ENCODE measurements around the gene KLHDC7A. TPM values are rescaled to one million over a fixed set of nuclear protein-coding genes. Genes with fewer than 3 reads are reported as not detected.

The KLHDC7A gene
- total RNA-seq, 2 experiments from 2014 or later = 0.91 to 2.6 TPM

DNA sequence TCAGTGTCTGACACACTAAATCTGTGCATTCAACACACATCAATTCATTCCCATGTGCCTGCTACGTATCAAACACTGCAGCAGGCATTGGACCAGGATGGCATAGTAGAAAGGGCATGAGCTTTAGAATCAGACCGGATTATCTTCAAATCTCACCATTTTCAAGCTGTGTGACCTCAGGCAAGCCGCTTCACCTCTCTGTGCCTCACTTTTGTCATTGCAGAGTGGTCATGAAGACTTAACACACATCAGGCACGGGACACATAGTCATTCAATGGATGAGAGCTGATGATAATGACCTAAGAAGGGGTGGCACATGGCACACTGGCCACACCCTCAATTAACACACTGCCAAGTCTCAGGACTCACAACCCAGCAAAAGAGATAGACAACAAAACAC is 46.8 kb downstream of the KLHDC7A start:
- Histone ChIP-seq H3K9me3 (ENCODE audit: low read length) (no peaks in the 10 kb centered on the region), H3K4me1 (ENCODE audit: insufficient read depth, low read length, poor library complexity, severe bottlenecking) (peaks cover 14% of the 10 kb centered on the region), H3K36me3 (ENCODE audit: insufficient read depth, low read length) (no peaks in the 10 kb centered on the region), H3K79me2 (ENCODE audit: insufficient read depth, low read depth, low read length) (no peaks in the 10 kb centered on the region), H3K4me2 (ENCODE audit: low read length) (no peak overlapping the region), H3K9me2 (ENCODE audit: insufficient read depth, low read length) (no peaks in the 10 kb centered on the region), H4K20me1 (ENCODE audit: insufficient read depth, low read length) (no peaks in the 10 kb centered on the region), H3K27ac (ENCODE audit: low read depth, low read length, poor library complexity, severe bottlenecking) (no peak overlapping the region), H3K4me3 (ENCODE audit: low read depth, low read length, poor library complexity, severe bottlenecking) (no peak overlapping the region), H2AFZ (ENCODE audit: low read length) (no peak overlapping the region)
- CTCF ChIA-PET (ENCODE audit: unreplicated experiment) = no interaction called here
- intact Hi-C loops (cut with micrococcal nuclease; ENCODE audit: unreplicated experiment) = no loop called here
- POLR2A ChIA-PET = no interaction called here
- DNase-seq (ENCODE audit: low spot score) = no peak
- TF ChIP-seq, protein P1, sequence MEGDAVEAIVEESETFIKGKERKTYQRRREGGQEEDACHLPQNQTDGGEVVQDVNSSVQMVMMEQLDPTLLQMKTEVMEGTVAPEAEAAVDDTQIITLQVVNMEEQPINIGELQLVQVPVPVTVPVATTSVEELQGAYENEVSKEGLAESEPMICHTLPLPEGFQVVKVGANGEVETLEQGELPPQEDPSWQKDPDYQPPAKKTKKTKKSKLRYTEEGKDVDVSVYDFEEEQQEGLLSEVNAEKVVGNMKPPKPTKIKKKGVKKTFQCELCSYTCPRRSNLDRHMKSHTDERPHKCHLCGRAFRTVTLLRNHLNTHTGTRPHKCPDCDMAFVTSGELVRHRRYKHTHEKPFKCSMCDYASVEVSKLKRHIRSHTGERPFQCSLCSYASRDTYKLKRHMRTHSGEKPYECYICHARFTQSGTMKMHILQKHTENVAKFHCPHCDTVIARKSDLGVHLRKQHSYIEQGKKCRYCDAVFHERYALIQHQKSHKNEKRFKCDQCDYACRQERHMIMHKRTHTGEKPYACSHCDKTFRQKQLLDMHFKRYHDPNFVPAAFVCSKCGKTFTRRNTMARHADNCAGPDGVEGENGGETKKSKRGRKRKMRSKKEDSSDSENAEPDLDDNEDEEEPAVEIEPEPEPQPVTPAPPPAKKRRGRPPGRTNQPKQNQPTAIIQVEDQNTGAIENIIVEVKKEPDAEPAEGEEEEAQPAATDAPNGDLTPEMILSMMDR (conservative IDR thresholded peaks at IDR 0.05; ENCODE audit: low read length) = no peak
- TF ChIP-seq EZH2phosphoT487 (IDR thresholded peaks at IDR 0.05; ENCODE audit: borderline replicate concordance, low read depth, low read length) = no peak
- BruUV-seq (replicated peaks) = no TSS peak

DNA sequence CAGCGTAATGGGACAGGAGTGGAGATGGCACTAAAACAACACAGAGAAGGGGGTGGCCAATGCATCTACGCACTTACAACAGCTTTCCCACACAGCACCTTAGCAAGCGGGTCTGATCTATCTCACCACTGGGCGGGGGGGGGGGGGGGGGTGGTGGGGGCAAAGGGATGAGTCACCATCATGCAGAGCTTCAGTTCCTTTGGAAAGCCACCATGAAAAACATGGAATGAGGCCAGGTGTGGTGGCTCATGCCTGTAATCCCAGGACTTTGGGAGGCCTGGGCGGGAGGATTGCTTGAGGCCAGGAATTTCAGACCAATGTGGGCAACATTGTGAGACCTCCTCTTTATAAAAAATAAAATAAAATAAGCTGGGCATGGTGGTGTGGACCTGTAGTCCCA is 47.2 kb downstream of the KLHDC7A start:
- no peak overlapping the region for H3K4me2 ChIP-seq (ENCODE audit: low read length)
- CTCF ChIA-PET (ENCODE audit: unreplicated experiment) = no interaction called here
- intact Hi-C loops (cut with micrococcal nuclease; ENCODE audit: unreplicated experiment) = no loop called here

DNA sequence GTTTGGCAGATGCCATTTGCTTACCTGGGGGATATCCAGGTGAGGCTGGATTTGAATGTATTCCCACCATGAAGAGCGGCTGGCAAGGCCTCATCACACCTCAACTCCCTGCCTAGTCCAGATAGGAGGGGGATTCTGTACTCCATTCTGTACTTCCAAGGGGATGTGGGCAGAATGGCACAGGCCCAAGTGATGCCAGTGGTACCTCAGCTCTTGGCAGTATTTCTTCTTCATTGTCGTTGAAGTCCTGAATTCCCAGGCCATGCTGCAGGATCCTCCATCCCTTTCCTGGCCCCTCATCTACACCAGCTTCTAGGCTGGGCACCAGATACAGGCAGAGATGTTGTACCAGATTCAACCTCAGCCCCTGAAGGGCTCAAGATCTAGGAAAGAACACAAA is 47.9 kb downstream of the KLHDC7A start:
- POLR2A ChIA-PET = interaction anchor here (0.7 to 1.2 kb wide), 2 partner anchors 11 to 44 kb away, joined by 3 to 4 read pairs; no protein-coding TSS in a partner anchor

More for the DNA sequence above, 47.2 kb downstream of the KLHDC7A start:
- H3K9me3 ChIP-seq (ENCODE audit: low read length) = no peaks in the 10 kb centered on the region
- no peaks in the 10 kb centered on the region for H4K20me1 ChIP-seq (ENCODE audit: insufficient read depth, low read length)
- TF ChIP-seq, protein P1 (conservative IDR thresholded peaks at IDR 0.05; ENCODE audit: low read length) = no peak
- no peak for TF ChIP-seq EZH2phosphoT487 (IDR thresholded peaks at IDR 0.05; ENCODE audit: borderline replicate concordance, low read depth, low read length)
- POLR2A ChIA-PET = interaction anchor here (0.7 kb wide), 1 partner anchor 11 kb away, joined by 3 read pairs; no protein-coding TSS in a partner anchor
- H2AFZ ChIP-seq (ENCODE audit: low read length) = no peak overlapping the region
- BruUV-seq (replicated peaks) = no TSS peak
- no peak overlapping the region for H3K4me3 ChIP-seq (ENCODE audit: low read depth, low read length, poor library complexity, severe bottlenecking)
- no peak for DNase-seq (ENCODE audit: low spot score)
- H3K36me3 ChIP-seq (ENCODE audit: insufficient read depth, low read length) = no peaks in the 10 kb centered on the region
- H3K9me2 ChIP-seq (ENCODE audit: insufficient read depth, low read length) = no peaks in the 10 kb centered on the region
- H3K27ac ChIP-seq (ENCODE audit: low read depth, low read length, poor library complexity, severe bottlenecking) = no peak overlapping the region
- H3K4me1 ChIP-seq (ENCODE audit: insufficient read depth, low read length, poor library complexity, severe bottlenecking) = peaks cover 18% of the 10 kb centered on the region
- no peaks in the 10 kb centered on the region for H3K79me2 ChIP-seq (ENCODE audit: insufficient read depth, low read depth, low read length)

More for the DNA sequence above, 47.9 kb downstream of the KLHDC7A start:
- Histone ChIP-seq H3K36me3 (ENCODE audit: insufficient read depth, low read length) (no peaks in the 10 kb centered on the region), H3K9me3 (ENCODE audit: low read length) (no peaks in the 10 kb centered on the region), H3K4me2 (ENCODE audit: low read length) (no peak overlapping the region), H3K4me3 (ENCODE audit: low read depth, low read length, poor library complexity, severe bottlenecking) (no peak overlapping the region), H4K20me1 (ENCODE audit: insufficient read depth, low read length) (no peaks in the 10 kb centered on the region), H2AFZ (ENCODE audit: low read length) (no peak overlapping the region), H3K4me1 (ENCODE audit: insufficient read depth, low read length, poor library complexity, severe bottlenecking) (peaks cover 25% of the 10 kb centered on the region), H3K9me2 (ENCODE audit: insufficient read depth, low read length) (no peaks in the 10 kb centered on the region), H3K27ac (ENCODE audit: low read depth, low read length, poor library complexity, severe bottlenecking) (no peak overlapping the region), H3K79me2 (ENCODE audit: insufficient read depth, low read depth, low read length) (no peaks in the 10 kb centered on the region)
- CTCF ChIA-PET (ENCODE audit: unreplicated experiment) = no interaction called here
- BruUV-seq (replicated peaks) = no TSS peak
- DNase-seq (ENCODE audit: low spot score) = no peak
- intact Hi-C loops (cut with micrococcal nuclease; ENCODE audit: unreplicated experiment) = no loop called here
- TF ChIP-seq, protein P1 (conservative IDR thresholded peaks at IDR 0.05; ENCODE audit: low read length) = no peak
- no peak for TF ChIP-seq EZH2phosphoT487 (IDR thresholded peaks at IDR 0.05; ENCODE audit: borderline replicate concordance, low read depth, low read length)
